Stimulated activated CD8-positive, alpha-beta memory T cell treated with anti-CD3 and anti-CD28 coated beads, Interleukin-7, amount 100 ng/mL, for 24 hours (primary cell): ENCODE results near the gene MPST.
A peak's percentile ranks its signal among the peaks of the same experiment; 100 is the strongest.
"Not testable (repeated sequence)": the region's sequence is repeated elsewhere in the genome, so short reads cannot be mapped to it uniquely, and the experiment has no call there.

ENCODE experiments used
- DNase-seq: peaks from one replicate; pipeline ENCODE4 v3.0.0-alpha.2; 2020; ENCODE audit warnings: low read depth

Gene MPST

GRCh38 chr22:37019309-37020191 lies at the start of gene MPST, which contains the start of gene TST:
Gene MPST, plus strand, starts transcription at chr22:37019742. Its CDS starts 95 bp downstream, at chr22:37019837.
Gene TST, minus strand, starts transcription at chr22:37019447. Its CDS starts 715 bp downstream, at chr22:37018732.
- no peak for DNase-seq

- no peak for DNase-seq
Observed at GRCh38 chr22:36971341-36972125, 48.0 kb upstream of the MPST start.

GRCh38 chr22:36976606-36977005 lies 42.9 kb upstream of the MPST start:
- DNase-seq = no peak

GRCh38 chr22:36977401-36977861 lies 42.1 kb upstream of the MPST start:
- DNase-seq = peak; percentile 67

- peak; percentile 79 for DNase-seq
Observed at GRCh38 chr22:36977947-36978660, 41.4 kb upstream of the MPST start.

- DNase-seq = no peak
Observed at GRCh38 chr22:36979016-36979910, 40.3 kb upstream of the MPST start.

GRCh38 chr22:36981247-36981775 lies 38.2 kb upstream of the MPST start:
- DNase-seq = no peak

GRCh38 chr22:36982136-36982535 lies 37.4 kb upstream of the MPST start:
- no peak for DNase-seq

- no peak for DNase-seq
Observed at GRCh38 chr22:36985211-36985889, 34.2 kb upstream of the MPST start.

GRCh38 chr22:36986242-36986821 lies 33.2 kb upstream of the MPST start:
- peak; percentile 27 for DNase-seq

- DNase-seq = no peak
Observed at GRCh38 chr22:36988075-36988832, 31.3 kb upstream of the MPST start.

- DNase-seq = not testable (repeated sequence)
Observed at GRCh38 chr22:36989012-36989411, 30.5 kb upstream of the MPST start.

GRCh38 chr22:36990457-36990856 lies 29.1 kb upstream of the MPST start:
- DNase-seq = no peak

- DNase-seq = no peak
Observed at GRCh38 chr22:36991206-36991605, 28.3 kb upstream of the MPST start.

GRCh38 chr22:36997746-36998145 lies 21.8 kb upstream of the MPST start:
- no peak for DNase-seq

GRCh38 chr22:36998620-36999351 lies 20.8 kb upstream of the MPST start:
- no peak for DNase-seq

GRCh38 chr22:36999463-36999862 lies 20.1 kb upstream of the MPST start:
- DNase-seq = no peak
